Progenitor cell of endocrine pancreas (in vitro differentiated cells): ENCODE data around the gene FLRT1. TPM values are rescaled to one million over a fixed set of nuclear protein-coding genes. Genes with fewer than 3 reads are reported as not detected.
"Not testable (repeated sequence)": the region's sequence is repeated elsewhere in the genome, so short reads cannot be mapped to it uniquely, and the experiment has no call there.

Experiments
- DNase-seq: peaks from one replicate; pipeline ENCODE4 v3.0.0; 2021; ENCODE audit warnings: low spot score; ENCODE audit not compliant: unreplicated experiment
- H3K27ac Mint-ChIP-seq: 2 replicates; pipeline ENCODE4 v1.8.0; 2021; ENCODE audit warnings: mild to moderate bottlenecking, moderate library complexity, mixed read lengths
- H3K27me3 Mint-ChIP-seq: 2 replicates; pipeline ENCODE4 v1.8.0; 2021; ENCODE audit warnings: mixed read lengths
- H3K36me3 Mint-ChIP-seq: 2 replicates; pipeline ENCODE4 v1.8.0; 2022; ENCODE audit warnings: mixed read lengths; ENCODE audit not compliant: insufficient read depth
- H3K4me1 Mint-ChIP-seq: 2 replicates; pipeline ENCODE4 v1.8.0; 2021; ENCODE audit warnings: low read depth, mixed read lengths
- H3K4me3 Mint-ChIP-seq: 2 replicates; pipeline ENCODE4 v1.8.0; 2021; ENCODE audit warnings: low read depth, mild to moderate bottlenecking, moderate library complexity, mixed read lengths
- H3K9me3 Mint-ChIP-seq: 2 replicates; pipeline ENCODE4 v1.8.0; 2021; ENCODE audit warnings: low read depth, mixed read lengths
- total RNA-seq: library from RNA; stranded (reverse); gene quantifications from 2 replicates; pipeline ENCODE4 v1.2.1, GENCODE V29; 2021
- TF ChIP-seq, protein P1 (sequence below): fragments of 200-600 bp; sonication (generic); IDR thresholded peaks from one replicate; pipeline ENCODE4 v1.5.0; 2021; ENCODE audit warnings: antibody characterized with exemption, mild to moderate bottlenecking; ENCODE audit not compliant: unreplicated experiment

FLRT1 gene
- total RNA-seq, 1 donor from 2014 or later: 0.17 TPM

GRCh38 chr11:64044730-64045393, 9.1 kb downstream of the FLRT1 start:
- no peak for DNase-seq
- no peaks in the 10 kb centered on the region for H3K9me3 Mint-ChIP-seq

DNA sequence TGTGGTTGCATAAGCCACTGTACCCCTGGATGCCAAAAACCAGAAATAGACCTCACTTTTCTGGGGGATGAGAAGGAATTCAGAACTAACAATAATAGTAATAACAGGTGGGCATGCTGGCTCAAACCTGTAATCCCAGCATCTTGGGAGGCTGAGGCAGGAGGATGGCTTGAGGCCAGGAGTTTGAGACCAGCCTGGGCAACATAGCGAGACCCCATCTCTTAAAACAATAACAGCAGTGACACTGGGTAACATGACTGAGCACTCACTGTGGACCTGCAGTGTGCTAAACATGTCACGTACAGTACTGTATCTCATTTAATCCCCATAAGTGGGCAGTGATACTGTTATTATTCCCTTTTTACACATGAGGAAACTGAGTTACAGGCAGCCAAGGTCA, 10.0 kb downstream of the FLRT1 start:
- no peaks in the 10 kb centered on the region for H3K9me3 Mint-ChIP-seq
- no peak for DNase-seq
- H3K4me3 Mint-ChIP-seq: no peak overlapping the region
- H3K4me1 Mint-ChIP-seq: peaks cover 7% of the 10 kb centered on the region
- no peaks in the 10 kb centered on the region for H3K36me3 Mint-ChIP-seq
- TF ChIP-seq, protein P1, sequence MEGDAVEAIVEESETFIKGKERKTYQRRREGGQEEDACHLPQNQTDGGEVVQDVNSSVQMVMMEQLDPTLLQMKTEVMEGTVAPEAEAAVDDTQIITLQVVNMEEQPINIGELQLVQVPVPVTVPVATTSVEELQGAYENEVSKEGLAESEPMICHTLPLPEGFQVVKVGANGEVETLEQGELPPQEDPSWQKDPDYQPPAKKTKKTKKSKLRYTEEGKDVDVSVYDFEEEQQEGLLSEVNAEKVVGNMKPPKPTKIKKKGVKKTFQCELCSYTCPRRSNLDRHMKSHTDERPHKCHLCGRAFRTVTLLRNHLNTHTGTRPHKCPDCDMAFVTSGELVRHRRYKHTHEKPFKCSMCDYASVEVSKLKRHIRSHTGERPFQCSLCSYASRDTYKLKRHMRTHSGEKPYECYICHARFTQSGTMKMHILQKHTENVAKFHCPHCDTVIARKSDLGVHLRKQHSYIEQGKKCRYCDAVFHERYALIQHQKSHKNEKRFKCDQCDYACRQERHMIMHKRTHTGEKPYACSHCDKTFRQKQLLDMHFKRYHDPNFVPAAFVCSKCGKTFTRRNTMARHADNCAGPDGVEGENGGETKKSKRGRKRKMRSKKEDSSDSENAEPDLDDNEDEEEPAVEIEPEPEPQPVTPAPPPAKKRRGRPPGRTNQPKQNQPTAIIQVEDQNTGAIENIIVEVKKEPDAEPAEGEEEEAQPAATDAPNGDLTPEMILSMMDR: no peak
- peaks cover 20% of the 10 kb centered on the region for H3K27me3 Mint-ChIP-seq
- no peak overlapping the region for H3K27ac Mint-ChIP-seq

More at GRCh38 chr11:64044730-64045393, 9.1 kb downstream of the FLRT1 start:
- H3K4me3 Mint-ChIP-seq: no peak overlapping the region
- TF ChIP-seq, protein P1: no peak
- peaks cover 28% of the 10 kb centered on the region for H3K27me3 Mint-ChIP-seq
- H3K27ac Mint-ChIP-seq: no peak overlapping the region
- no peaks in the 10 kb centered on the region for H3K36me3 Mint-ChIP-seq
- peaks cover 8% of the 10 kb centered on the region for H3K4me1 Mint-ChIP-seq

DNA sequence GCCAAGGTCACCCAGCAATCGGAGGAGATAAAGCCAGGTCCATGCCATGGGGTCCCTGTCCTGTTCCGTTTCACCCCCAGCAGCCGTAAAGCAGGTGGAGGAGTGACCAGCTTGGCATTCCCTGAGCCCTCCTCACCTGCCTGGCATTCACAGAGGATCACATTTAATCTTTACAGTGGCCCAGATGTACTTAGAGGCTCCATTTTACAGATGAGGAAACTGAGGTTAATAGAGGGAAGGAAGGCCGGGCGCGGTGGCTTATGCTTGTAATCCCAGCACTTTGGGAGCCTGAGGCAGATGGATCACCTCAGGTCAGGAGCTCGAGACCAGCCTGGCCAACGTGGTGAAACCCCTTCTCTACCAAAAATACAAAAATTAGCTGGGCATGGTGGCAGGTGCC, 11.6 kb downstream of the FLRT1 start:
- not testable (repeated sequence) for H3K27ac Mint-ChIP-seq, H3K9me3 Mint-ChIP-seq, H3K4me3 Mint-ChIP-seq

DNA sequence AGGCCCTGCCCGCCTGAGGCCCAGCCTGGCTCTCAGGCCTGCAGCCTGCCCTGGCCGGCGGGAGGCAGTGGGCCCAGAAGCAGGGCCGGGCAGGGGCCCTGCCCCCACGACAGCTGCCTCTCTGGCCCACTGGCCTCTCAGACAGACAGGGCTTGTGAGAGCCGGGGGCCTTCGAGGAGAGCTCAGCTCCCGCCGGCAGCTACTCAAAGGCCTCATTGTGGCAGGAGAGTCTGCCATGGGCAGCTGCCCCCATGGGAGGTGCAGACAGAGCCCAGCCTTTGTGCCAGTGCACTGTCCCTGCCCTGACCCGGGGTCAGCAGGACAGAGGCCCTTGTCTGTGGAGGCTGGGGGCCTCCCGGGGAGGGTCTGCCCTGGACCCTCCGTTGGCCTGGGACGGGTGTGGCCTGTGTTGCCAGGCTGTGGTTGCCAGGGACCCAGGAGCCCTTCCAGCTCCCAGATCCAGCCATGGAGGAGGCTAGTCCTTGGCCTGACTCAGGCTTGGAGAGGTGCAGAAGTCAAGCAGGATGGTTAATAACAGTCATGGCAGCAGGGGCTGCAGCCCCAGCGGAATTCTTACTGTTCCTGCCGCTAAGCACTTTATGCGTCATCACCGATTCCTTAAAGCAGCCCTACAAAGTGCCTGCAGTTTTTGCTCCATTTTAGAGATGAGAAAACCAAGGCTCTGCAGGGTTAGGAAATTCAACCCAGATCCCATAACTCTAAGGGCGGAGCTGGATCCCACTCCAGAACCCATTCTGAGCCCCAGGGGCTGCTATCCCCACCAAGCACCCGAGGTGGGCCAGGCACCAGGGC, 12.5 kb downstream of the FLRT1 start:
- no peaks in the 10 kb centered on the region for H3K9me3 Mint-ChIP-seq
- H3K4me1 Mint-ChIP-seq: peaks cover 2% of the 10 kb centered on the region
- no peak overlapping the region for H3K27ac Mint-ChIP-seq
- TF ChIP-seq, protein P1: no peak
- peaks cover 21% of the 10 kb centered on the region for H3K27me3 Mint-ChIP-seq
- no peak for DNase-seq
- no peaks in the 10 kb centered on the region for H3K36me3 Mint-ChIP-seq
- H3K4me3 Mint-ChIP-seq: no peak overlapping the region

More for the DNA sequence above, 11.6 kb downstream of the FLRT1 start:
- peaks cover 22% of the 10 kb centered on the region for H3K27me3 Mint-ChIP-seq
- not testable (repeated sequence) for DNase-seq, H3K4me1 Mint-ChIP-seq, H3K36me3 Mint-ChIP-seq

DNA sequence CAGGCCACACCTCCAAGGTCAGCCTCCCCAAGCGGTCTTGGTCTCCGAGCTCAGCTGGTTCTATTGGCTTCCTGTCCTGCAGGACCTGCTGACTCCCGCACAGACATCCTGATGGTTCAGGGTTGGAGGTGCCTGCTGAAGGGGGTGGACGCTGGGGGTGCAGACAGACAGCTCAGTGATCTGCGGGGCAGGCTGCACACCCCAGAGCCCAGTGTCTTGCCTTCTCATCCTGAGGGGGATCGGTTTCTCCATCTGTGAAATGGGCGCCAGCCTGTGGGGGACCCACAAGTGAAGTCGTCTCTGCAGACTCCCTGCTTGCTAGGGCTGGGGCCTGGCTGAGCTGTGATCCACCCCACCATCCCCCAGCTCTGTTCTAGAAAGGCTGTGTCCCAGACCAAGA, 13.8 kb downstream of the FLRT1 start:
- H3K4me3 Mint-ChIP-seq: no peak overlapping the region

More for the DNA sequence above, 13.8 kb downstream of the FLRT1 start:
- TF ChIP-seq, protein P1: no peak
- Mint-ChIP-seq H3K36me3 (no peaks in the 10 kb centered on the region), H3K27ac (no peak overlapping the region), H3K27me3 (peaks cover 27% of the 10 kb centered on the region), H3K9me3 (no peaks in the 10 kb centered on the region), H3K4me1 (peaks cover 6% of the 10 kb centered on the region)
- DNase-seq: no peak
